Testis (tissue), 3 donors: ENCODE measurements around the gene SOS2. TPM values are rescaled to one million over a fixed set of nuclear protein-coding genes. Genes with fewer than 3 reads are reported as not detected.

Experiments
- DNase-seq: peaks from one replicate; pipeline ENCODE4 v3.0.0-alpha.2; 2019
- H3K27ac ChIP-seq, 2 donors: fragments of 200-600 bp; sonication (generic); one replicate each; pipeline ENCODE4 v1.5.1; 2019
- H3K27me3 ChIP-seq: fragments of 200-600 bp; sonication (generic); one replicate; pipeline ENCODE4 v1.5.1; 2019
- H3K36me3 ChIP-seq: fragments of 200-600 bp; sonication (generic); one replicate; pipeline ENCODE4 v1.5.1; 2017; ENCODE audit warnings: low read depth; ENCODE audit errors: missing control alignments
- H3K4me1 ChIP-seq: fragments of 200-600 bp; sonication (generic); one replicate; pipeline ENCODE4 v1.5.1; 2019
- H3K4me3 ChIP-seq, 2 donors: fragments of 200-600 bp; sonication (generic); one replicate each; pipeline ENCODE4 v1.5.1; 2017 to 2019
- H3K9me3 ChIP-seq: fragments of 200-600 bp; sonication (generic); one replicate; pipeline ENCODE4 v1.5.1; 2017
- POLR2A ChIP-seq: fragments of 450-650 bp; IDR thresholded peaks from one replicate; pipeline ENCODE4 v1.6.1; 2017; ENCODE audit warnings: antibody characterized with exemption, mild to moderate bottlenecking, moderate library complexity
- WGBS, 2 donors: methylation state at CpG; one replicate each; pipeline ENCODE4 v1.1.5; 2018; 5-methylcytosine and 5-hydroxymethylcytosine counted together
- intact Hi-C: fragments of 100-400 bp; cut with DNase I; formaldehyde crosslinking; loops from one replicate; pipeline ENCODE4 v1.15.1; 2023; ENCODE audit warnings: low total_unique reads
- polyA plus RNA-seq: library from polyadenylated mRNA; stranded (reverse); fragments of 350-450 nt; fragmentation: Illumina TruSeq; extraction: RNeasy Lipid Tissue Mini Kit (QIAGEN cat#74804); gene quantifications from one replicate; pipeline ENCODE4 v1.2.3, GENCODE V29; 2014; ENCODE audit warnings: low read depth, low replicate concordance; ENCODE audit not compliant: insufficient read depth
- total RNA-seq, 2 donors: library from RNA; depleted of rRNA; stranded (reverse); fragments of >200 nt; gene quantifications; one replicate each; pipeline ENCODE4 v1.2.3, GENCODE V29; 2016
- TF ChIP-seq, protein P1 (sequence below), 3 experiments: fragments of 450-650 bp in 2 of 3; fragments of 200-600 bp in 1 of 3; sonication (generic) in 1 of 3; IDR thresholded peaks; one replicate each; pipeline ENCODE4 v1.5.1; 2016 to 2019; ENCODE audit warnings: antibody characterized with exemption in 3 of 3, mild to moderate bottlenecking in 2 of 3, moderate library complexity in 1 of 3

Gene SOS2
- total and polyA plus RNA-seq, 3 donors from 2014 or later = 48.6 to 59.7 (median 56.6) TPM

DNA sequence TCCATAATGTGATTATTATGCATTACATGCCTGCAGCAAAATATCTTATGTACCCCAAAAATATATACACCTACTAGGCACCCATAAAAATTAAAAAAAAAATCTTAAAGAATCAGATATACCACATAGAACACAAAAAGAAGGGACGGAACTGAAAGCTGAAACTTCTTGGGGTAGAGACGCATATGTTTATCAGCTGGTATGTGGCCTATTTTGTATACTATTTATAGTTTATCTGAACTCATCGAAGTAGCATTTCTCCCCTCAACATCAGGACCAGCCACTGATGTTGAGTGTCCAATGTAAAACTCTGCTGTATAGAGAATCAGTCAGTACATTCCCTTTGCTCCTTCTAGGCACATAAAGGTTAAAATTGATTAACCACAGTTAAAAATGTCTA is 22.9 kb upstream of the SOS2 start:
- no peak for TF ChIP-seq POLR2A
- TF ChIP-seq, protein P1, sequence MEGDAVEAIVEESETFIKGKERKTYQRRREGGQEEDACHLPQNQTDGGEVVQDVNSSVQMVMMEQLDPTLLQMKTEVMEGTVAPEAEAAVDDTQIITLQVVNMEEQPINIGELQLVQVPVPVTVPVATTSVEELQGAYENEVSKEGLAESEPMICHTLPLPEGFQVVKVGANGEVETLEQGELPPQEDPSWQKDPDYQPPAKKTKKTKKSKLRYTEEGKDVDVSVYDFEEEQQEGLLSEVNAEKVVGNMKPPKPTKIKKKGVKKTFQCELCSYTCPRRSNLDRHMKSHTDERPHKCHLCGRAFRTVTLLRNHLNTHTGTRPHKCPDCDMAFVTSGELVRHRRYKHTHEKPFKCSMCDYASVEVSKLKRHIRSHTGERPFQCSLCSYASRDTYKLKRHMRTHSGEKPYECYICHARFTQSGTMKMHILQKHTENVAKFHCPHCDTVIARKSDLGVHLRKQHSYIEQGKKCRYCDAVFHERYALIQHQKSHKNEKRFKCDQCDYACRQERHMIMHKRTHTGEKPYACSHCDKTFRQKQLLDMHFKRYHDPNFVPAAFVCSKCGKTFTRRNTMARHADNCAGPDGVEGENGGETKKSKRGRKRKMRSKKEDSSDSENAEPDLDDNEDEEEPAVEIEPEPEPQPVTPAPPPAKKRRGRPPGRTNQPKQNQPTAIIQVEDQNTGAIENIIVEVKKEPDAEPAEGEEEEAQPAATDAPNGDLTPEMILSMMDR (IDR thresholded peaks at IDR 0.05) = no peak
- no peak overlapping the region for H3K27ac ChIP-seq

DNA sequence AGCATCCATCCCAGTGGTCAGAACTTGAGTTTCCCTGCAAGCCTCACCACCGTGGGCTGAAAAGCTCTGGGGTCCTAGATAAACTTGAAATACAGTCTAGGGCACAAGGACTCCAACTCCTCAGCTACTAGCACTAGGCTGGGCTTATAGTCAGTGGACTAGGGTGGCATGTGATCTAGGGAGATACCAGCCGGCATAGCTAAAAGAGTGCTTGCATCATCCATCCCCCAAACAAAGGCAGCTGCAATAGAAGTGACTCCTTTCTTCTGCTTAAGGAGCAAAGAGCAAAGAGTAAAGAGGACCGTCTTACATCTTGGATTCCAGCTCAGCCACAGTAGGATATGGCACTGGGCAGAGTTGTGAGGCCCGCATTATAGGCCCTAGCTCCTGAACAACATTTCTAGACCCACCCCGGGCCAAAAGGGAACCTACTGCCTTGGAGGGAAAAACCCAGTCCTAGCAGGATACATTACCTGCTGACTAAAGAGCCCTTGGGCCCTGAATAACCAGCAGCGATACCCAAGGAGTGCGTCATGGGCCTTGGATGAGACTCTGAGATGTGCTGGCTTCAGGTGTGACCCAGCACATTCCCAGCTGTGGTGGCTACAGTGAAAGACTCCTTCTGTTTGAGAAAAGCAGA is 17.9 kb upstream of the SOS2 start:
- WGBS, 2 donors = 83 to 93% methylated on average over 1 to 7 of the region's 7 CpGs
- H3K27ac ChIP-seq = no peak overlapping the region
- H3K9me3 ChIP-seq = no peaks in the 10 kb centered on the region
- no peak overlapping the region for H3K4me3 ChIP-seq
- no peaks in the 10 kb centered on the region for H3K36me3 ChIP-seq
- no peaks in the 10 kb centered on the region for H3K27me3 ChIP-seq
- no peaks in the 10 kb centered on the region for H3K4me1 ChIP-seq
- intact Hi-C loops = no loop called here
- DNase-seq = no peak
- TF ChIP-seq, protein P1 (IDR thresholded peaks at IDR 0.05) = no peak
- no peak for TF ChIP-seq POLR2A

More for the DNA sequence above, 22.9 kb upstream of the SOS2 start:
- Histone ChIP-seq H3K36me3 (no peaks in the 10 kb centered on the region), H3K4me1 (no peaks in the 10 kb centered on the region), H3K9me3 (no peaks in the 10 kb centered on the region), H3K27me3 (no peaks in the 10 kb centered on the region), H3K4me3 (no peak overlapping the region)
- 83 to 94% methylated on average over 3 of the region's 3 CpGs for WGBS, 2 donors
- intact Hi-C loops = no loop called here
- DNase-seq = no peak

GRCh38 chr14:50247245-50247644 is 15.9 kb upstream of the SOS2 start:
- no peaks in the 10 kb centered on the region for H3K9me3 ChIP-seq
- no peaks in the 10 kb centered on the region for H3K27me3 ChIP-seq
- intact Hi-C loops = no loop called here
- no peaks in the 10 kb centered on the region for H3K36me3 ChIP-seq
- no peak for DNase-seq
- no peak overlapping the region for H3K27ac ChIP-seq
- no peaks in the 10 kb centered on the region for H3K4me1 ChIP-seq
- H3K4me3 ChIP-seq = no peak overlapping the region
- TF ChIP-seq POLR2A = no peak
- TF ChIP-seq, protein P1 (IDR thresholded peaks at IDR 0.05) = no peak
- 69 to 86% methylated on average over 3 of the region's 3 CpGs for WGBS, 2 donors

GRCh38 chr14:50242566-50243310 is 11.4 kb upstream of the SOS2 start:
- intact Hi-C loops = no loop called here
- H3K4me1 ChIP-seq = no peaks in the 10 kb centered on the region
- 89 to 92% methylated on average over 5 of the region's 5 CpGs for WGBS, 2 donors
- no peaks in the 10 kb centered on the region for H3K27me3 ChIP-seq
- TF ChIP-seq POLR2A = no peak
- TF ChIP-seq, protein P1 (IDR thresholded peaks at IDR 0.05) = no peak
- DNase-seq = no peak
- H3K36me3 ChIP-seq = no peaks in the 10 kb centered on the region
- no peak overlapping the region for H3K4me3 ChIP-seq
- H3K27ac ChIP-seq = no peak overlapping the region
- no peaks in the 10 kb centered on the region for H3K9me3 ChIP-seq
